GM11168 (cell line): ENCODE data around the gene SRSF2.
"Not testable (repeated sequence)": the region's sequence is repeated elsewhere in the genome, so short reads cannot be mapped to it uniquely, and the experiment has no call there.

Experiments
- in situ Hi-C: fragments of 300-500 bp; cut with MboI; formaldehyde crosslinking; loops from one replicate; pipeline ENCODE4 v1.12.0; 2022; ENCODE audit warnings: low sequenced_read_pairs; ENCODE audit not compliant: unreplicated experiment

The SRSF2 gene

DNA sequence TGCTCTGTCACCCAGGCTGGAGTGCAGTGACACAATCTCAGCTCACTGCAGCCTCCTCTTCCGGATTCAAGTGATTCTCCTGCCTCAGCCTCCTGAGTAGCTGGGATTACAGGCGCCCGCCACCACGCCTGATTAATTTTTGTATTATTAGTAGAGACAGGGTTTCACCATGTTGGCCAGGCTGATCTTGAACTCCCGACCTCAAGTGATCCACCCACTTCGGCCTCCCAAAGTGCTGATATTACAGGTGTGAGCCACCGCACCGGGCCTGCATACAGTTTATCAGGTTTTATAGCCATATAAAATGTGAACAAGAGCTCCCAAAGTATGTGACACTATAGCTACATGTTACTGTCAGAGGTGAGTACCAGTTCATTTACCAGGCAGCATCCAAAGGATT is 14.2 kb downstream of the SRSF2 start:
- in situ Hi-C loops, result not testable (repeated sequence)

DNA sequence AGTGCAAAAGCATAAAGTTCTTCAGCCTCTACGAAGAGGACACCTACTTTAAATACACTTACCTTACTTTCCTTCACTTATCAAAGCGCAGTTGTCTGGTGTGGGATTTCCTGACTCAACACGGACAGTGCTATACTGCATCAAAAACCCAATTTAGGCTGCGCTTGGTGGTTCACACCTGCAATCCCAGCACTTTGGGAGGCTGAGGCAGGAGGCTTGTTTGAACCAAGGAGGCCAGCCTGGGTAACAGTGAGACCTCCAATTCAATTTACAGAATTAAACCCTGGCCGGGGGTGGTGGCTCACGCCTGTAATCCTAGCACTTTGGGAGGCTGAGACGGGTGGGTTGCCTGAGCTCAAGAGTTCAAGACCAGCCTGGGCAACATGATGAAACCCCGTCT is 14.9 kb downstream of the SRSF2 start:
- in situ Hi-C loops, result no loop called here

DNA sequence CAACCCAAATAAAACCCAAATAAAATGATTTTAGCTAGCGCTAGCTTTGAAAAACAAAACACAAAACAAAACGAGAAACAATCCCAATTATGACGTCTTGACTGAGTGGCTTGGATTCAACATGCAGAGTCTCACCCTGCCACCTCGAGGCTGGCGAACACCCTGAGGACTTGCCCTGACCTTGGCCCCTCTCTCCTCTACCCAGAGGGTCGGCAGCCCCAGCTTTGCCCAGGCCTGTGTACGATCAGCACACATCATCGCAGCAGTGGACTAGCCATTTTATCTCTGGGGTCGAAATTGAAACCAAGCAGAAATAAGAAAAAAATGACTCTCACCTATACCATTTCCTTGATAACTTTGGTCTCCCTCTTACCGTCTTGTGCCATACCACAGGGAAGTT is 15.7 kb downstream of the SRSF2 start:
- in situ Hi-C loops, result no loop called here

DNA sequence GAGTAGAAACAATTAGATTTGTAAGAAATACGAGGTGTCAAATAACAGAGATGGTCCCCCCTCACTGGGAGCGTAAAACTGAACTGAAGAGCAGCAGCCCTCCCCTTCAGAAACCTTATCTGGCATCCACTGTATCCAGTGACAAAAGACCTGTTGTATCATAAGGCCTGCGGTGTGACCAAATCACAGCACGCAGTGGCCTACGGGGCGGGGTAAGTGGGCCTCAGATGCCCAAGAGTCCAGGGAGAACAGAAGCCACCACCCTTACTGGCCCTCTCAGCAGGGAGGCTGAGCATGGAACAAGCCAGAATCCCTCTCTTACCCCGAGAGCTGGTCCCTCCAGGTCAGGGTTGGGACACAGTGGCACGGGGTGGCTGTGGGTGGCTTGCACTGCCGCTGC is 16.2 kb downstream of the SRSF2 start:
- in situ Hi-C loops, result no loop called here

DNA sequence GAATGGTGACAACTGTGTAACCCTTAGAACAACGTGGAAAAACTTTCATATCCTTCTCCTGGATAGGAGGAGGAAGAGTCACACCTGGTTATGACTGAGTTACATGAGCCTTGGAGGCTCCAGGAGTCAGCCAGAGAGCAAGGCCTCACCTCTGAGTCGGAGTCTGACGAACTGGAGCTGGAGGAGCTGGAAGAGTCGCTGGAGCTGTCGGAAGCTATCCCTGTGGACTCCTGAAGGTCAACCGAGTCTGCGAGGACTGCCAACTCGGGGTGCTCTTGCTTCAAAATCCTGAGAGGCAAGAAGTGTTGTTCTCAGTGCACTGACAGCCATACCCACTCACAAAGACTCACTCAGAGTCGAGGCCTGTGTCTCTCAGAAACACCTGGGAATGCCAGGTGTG is 16.9 kb downstream of the SRSF2 start:
- in situ Hi-C loops, result no loop called here

DNA sequence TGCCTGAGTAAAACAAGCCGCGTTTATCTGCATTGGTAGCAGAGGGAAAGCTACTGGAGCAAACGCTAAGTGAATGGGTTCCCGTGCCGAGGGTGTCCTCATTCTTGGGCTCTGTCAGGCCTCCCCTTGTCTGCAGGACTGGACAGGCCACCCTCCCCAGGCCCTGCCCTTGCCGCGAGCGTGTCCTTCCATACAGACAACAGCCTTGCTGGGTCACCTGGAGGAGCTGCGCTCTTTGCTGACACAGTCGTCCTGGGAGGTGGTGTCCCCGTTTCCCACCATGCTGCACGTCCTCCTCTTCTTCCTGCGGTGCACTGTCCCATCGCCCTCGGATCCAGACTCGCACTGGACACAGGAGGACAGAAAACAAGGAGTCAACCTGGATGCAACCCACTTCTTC is 18.6 kb downstream of the SRSF2 start:
- in situ Hi-C loops, result no loop called here

DNA sequence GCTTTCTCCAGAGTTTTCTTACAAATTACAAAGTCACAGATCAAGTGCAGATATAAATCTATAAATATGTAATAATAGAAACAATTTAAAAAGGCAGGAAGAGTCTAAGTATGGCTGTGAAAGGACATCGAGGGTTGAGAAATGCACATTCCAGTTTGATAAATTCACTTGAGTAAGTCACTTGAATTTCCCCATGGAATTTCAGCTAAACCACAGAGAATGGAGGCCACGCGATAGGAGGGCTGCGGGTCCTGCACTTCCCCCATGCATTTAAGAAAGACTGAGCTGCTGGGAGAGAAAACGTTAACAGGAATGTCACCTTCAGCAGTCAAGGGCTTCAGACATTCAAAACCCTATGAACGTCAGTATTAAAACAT is 20.3 kb downstream of the SRSF2 start:
- in situ Hi-C loops, result no loop called here

DNA sequence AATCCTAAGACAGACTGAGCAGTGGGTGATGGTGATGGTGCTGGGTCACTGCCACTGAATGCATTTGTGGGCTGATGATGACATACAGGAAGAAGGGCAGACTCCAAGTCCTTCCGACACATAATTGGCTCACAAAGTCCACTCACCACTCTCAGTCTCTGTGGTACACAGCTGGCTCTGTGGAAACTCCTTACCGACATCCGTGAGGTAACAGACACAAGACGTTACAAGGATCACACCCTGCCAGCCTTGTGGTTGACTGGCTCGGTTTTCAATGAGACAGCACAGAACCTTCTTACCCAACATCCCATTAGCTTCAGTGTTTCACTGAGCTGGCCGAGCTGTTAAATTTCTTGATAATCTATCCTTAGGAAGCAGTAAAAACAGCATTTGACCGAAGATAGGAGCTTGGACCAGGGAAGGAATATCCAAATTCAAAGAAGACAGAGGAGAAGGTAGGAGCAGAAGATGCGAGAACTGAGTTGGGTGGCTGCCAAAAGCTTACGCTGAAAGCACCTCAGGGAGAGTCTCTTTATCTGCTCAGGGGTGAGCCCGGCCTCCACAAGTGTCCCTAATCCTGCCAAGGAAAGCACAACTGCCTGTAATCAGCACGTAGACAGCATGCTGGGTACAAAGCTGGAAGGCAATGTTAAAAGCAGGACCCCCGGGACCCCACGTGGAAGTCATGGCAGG is 20.8 kb downstream of the SRSF2 start:
- in situ Hi-C loops, result no loop called here

DNA sequence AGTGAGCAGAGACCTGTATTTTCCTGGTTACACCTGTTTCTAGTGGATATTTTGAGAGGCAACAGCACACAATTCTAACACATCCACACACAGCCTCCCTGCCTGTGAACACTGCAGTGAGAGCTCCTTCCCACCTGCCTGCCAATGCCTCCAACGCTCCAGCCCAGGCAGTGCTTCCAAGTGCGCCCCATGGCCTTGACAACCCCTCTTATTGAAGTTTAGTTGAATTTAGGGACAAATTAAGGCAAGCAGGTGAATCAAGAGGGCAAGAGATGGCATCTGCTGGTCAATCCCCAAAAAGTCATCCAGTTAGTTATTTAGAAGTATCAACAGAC is 21.7 kb downstream of the SRSF2 start:
- in situ Hi-C loops, result no loop called here

DNA sequence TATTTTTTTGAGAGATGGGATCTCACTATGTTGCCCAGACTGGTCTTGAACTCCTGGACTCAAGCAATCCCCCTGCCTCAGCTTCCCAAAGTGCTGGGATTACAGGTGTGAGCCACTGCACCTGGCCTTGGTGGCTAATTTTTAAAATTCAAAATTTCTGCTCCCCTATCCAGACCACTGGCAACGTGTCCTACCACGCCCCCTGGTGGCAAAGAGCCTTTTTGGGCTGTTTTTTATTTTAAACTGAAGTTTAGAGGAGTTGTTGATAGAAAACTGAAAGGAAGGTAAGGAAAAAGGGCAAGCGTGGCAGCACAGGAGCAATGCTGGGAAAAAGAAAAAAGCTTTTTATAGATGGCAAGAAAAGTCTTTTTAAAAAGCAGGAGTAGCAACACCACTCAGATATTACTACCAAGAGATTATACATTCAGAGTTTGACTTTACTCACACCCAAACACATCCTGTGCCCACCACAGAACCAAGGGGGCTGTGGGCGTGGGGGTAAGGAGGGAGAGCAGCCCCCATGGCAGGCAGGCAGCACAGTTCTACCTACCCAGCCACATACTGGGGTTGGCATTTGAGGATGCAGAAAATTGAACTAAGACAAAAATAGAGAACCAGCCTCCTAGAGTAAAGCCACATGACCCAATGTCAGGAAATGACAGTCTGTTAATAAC is 22.2 kb downstream of the SRSF2 start:
- in situ Hi-C loops, result no loop called here

DNA sequence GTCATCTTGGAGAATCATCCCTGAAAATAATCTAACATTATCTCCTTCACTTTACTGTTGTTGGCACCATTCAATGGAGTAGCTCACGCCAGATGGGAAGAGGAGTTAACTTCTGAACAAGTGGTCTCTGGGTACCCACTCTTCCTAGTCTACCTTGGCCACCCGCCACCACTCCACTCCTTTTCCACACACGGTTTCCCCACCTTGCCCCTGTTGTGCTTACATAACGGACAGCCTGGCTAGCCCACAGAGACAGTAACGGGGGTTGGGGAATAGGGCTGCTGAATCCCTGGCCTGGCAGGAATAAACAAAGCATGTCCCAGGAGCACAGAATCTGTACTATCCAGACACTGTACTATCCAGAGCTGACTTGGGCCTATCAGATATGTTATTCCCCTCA is 22.8 kb downstream of the SRSF2 start:
- in situ Hi-C loops, result no loop called here

DNA sequence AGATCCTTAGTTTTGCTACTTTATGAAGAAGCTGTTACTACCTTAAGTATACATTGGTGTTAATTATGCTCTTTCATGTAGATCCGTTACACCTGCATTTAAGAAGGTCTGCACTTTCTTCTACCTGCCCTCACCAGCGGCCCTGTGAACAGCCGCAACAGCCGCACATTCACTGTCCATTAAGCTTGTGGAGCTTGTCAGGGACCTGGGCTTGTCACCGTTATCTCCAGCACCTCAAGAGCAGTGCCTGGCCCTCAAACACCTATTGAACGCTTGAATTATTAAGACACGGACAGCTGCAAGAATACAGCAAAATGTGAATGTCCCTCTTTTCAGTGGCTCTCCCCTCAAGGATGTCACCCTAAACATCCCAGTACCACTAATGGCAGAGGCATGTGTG is 23.4 kb downstream of the SRSF2 start:
- in situ Hi-C loops, result no loop called here

DNA sequence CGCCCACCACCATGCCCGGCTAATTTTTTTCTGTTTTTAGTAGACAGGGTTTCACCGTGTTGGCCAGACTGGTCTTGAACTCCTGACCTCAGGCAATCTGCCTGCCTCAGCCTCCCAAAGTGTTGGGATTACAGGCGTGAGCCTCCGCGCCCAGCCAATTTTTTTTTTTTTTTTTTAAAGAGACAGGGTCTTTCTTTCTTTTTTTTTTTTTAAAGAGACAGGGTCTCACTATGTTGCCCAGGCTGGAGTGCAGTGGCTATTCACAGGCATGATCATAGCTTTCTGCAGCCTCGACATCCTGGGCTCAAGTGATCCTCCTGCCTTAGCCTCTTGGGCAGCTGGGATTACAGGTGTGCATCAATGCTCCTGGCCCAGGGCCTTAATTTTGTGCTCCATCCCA is 24.8 kb downstream of the SRSF2 start:
- in situ Hi-C loops, result not testable (repeated sequence)

DNA sequence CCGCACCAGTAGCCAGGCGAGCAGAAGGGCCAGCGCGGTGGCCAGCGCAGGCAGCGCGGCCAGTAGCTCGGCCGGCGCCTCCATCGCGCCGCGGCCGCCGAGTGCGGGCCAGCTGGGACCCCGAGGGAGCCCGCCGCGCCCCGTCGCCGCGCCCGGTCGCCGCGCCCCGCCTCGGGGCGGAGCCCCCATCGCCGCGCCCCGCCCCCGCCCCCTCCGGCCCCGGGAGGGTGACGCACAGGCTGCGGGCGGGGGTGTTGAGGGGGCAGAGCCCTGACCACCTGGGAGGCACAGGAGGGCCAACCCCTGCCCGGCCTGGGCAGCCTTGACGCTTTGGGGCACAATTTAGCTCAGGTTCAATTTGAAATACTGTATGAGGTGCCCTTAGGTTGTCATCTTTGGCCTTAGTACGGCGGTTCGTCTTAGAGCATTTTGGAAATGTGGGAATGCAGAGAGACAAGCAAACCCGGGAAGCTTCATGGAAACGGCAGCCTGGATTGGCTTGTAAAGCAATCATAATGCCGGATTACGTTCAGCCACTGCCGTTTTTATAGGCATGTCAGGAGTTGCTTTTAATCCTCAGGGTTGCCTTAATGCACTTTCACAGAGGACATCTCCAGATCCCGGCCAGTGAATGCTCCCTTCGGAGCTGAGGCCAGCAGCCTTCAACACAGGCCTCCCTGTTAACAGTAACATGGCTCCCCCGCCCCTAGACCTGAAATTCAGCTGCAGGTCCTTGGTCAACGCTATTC is 26.1 kb downstream of the SRSF2 start, which contains the start of gene MXRA7:
Gene MXRA7 (minus strand): TSS at position 103 of the 749 bp plus-strand sequence. CDS start 19 bp downstream, at position 84.
- in situ Hi-C loops, result no loop called here

DNA sequence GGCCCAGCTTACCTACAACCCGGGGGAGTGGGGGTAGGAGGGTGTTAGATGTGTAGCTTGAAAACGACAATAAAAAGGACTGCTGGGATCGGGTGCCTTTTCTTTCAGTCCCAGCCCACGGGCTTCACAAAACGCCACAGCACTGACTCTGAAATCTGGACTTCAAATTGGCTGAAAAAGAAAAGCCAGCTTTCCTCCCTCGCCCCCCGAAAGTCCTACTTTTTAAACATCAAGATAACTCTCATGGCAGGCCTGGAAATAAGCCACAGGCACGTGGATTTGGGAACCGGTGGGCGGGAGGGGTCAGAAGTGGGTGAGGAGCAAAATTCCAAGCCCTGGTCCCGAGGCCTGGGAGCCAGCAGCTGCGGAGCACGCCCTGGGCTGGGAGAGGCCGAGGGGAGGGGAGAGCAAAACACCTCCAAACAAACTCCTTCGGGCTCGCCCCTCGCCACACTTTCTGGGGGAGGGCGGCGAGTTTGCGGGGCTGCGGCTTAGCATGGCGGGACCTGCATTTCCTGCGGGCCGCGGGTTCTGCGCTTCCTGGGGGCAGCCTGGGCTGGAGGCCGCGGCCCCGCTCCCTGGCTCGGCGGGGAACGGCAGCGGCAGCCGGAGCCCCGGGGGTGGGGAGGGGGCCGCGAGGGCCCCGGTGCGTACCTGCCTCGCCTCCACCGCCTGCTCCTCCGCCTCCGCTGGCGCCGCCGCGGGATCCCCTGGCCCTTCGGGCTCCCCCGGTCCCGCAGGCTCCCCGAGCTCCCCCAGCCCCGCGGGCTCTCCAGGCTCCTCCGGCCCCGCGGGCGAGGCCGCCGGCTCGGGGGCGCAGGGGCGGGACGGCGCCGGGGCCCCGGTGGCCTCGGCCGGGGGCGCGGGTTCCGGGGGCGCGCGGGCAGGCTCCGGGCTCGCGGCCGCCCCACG is 26.9 kb downstream of the SRSF2 start:
- in situ Hi-C loops, result not testable (repeated sequence)

DNA sequence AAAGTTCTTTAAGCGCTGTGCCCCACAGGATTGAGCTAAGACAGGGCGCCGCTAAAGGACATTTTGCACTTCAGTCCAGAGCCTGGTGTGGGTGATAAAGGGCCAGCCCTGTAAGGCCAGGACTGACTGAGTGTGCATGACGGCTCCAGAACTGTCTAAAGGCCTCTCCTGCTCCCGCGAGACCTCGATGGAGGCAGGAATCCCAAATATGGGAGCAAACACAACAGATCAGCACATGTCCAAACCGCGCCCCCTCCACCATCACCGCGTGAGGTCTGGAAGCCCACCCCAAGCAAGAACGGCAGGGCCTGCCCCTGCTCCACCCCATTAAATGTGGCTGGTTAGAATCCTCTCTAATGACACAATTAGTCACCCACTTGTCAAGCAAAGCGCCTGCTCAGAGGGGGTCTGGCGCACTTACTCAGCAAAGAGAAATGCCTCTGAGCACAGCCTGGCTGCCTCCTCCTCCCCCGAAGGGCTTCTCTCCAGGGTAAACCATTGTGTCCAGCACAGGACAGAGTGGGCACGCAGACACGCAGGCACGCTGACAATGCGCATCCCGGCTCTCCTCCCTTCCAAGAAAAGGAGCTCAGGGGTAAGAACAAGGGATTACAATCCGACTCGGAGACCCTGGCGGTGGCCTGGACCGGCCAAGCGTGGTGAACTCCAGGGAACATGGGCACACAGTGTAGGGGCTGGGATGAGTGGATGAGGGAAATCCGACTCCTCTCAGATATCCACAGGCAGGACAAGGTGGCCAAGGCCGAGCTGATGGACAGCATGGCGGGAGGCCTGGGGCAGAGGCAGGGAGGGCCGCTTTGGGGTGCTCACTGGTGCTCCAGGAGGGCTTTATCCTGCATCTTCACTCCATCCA is 27.8 kb downstream of the SRSF2 start:
- in situ Hi-C loops, result no loop called here

DNA sequence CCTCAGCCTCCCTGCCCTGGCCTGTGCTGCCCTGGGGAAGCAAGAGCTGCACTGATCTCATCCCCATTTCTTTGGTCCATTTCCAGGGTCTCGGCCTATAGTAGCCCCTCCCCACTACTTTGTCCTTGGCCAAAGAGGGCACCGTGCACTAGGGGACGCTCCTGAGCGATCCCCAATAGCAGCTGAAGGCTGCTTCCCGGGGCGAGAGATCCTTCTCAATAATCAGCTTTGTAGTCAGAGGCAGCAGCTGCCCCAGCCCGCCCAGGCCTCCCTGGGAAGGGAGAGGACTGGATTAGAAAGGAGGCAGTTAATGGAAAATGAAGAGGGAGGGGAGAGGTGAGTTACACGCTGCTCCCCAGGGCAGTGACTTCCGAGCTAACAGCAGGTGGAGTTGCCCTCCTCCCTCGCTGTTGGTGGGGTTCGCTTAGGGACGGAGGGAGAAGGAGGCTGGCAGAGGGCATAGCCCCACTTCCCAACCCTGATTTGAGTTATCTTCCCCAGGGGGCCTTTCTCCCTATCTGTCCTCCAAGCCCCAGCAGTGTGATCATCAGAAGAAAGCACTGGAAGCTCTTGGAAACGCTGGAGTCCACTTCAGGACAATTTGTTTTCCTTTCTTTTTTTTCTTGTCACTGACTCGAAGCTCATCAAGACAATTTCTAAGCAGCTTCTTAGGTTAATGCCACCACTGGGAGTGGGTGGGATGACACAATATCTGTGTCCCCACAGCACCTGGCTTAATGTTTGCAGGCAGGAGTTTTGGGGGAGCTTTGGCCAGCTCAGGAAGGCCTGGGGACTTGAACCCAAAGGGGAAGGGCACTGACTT is 28.9 kb downstream of the SRSF2 start:
- in situ Hi-C loops, result no loop called here

DNA sequence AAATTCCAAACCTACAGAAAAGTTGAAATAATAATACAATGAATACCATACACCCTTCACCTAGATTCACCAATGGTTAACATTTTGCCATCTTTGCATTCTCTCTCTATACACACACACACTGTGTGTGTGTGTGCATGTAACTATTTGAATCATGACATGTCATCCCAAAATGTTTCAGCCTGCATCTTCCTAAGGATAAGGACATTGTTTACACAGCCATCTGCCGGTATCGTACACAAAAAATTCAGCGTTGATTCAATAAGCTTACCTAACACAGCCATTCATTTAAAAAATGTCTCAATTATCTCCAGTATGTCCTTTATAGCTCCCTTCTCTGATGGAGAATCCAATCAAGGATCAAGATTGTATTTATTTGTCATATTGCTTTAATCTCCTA is 30.3 kb downstream of the SRSF2 start:
- in situ Hi-C loops, result no loop called here

DNA sequence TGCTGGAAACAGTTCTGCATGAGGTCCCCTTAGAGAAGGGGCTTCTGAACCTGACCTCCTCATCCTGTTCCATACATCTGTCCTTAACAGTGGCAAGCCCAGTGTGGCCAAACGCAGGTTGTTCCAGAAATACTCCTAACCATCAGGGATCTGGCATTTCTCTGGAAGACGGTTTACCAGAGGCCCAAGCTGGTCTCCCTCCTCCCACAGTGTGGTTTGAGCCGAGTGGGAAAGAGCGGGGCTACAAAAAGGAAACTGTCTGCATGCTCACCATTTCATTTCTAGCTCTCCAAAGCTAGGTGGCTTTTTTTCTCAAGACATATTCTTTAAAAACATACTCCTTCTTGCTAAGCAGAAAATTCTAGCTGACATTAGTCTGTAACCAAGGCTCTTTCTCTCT is 32.3 kb downstream of the SRSF2 start:
- in situ Hi-C loops, result no loop called here
